GM19372 (cell line): ENCODE data around the gene GNGT1.
"Not testable (repeated sequence)": the region's sequence is repeated elsewhere in the genome, so short reads cannot be mapped to it uniquely, and the experiment has no call there.

Source experiments
- ATAC-seq: cut with Tn5 transposase; IDR thresholded peaks from one replicate; pipeline ENCODE4 v1.9.1; 2021; ENCODE audit warnings: mild to moderate bottlenecking, low read depth, moderate library complexity; ENCODE audit not compliant: unreplicated experiment

Gene GNGT1

DNA sequence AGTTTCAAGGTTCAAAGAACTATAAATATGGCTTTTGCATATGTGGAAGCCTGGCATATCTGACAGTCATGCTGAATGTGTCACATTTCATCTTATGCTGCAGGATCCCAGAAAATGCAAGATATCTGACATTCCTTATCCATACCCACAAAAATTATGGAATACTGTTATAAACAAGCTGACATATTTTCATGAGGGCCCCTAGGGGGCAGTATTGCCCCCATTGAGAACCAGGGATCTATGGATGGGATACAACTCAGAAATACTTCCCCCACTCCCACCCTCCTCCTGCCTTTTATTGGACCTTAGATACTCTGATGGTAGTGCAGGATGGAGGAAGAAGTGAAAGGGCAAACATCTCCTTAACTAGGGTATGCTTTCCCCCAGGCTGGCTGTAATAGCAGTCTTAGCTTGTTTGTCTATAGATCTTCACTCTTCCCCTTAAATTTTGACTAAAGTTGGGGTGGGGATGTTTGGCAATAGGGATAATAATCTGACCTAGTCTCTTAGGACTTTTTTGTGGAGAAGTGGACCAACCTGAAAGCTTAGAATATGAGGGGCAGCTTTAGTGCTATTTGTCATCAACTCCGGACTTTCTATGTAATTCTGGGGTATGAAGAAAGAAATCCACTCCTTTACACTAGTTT, 3.5 kb upstream of the GNGT1 start:
- ATAC-seq = no peak

DNA sequence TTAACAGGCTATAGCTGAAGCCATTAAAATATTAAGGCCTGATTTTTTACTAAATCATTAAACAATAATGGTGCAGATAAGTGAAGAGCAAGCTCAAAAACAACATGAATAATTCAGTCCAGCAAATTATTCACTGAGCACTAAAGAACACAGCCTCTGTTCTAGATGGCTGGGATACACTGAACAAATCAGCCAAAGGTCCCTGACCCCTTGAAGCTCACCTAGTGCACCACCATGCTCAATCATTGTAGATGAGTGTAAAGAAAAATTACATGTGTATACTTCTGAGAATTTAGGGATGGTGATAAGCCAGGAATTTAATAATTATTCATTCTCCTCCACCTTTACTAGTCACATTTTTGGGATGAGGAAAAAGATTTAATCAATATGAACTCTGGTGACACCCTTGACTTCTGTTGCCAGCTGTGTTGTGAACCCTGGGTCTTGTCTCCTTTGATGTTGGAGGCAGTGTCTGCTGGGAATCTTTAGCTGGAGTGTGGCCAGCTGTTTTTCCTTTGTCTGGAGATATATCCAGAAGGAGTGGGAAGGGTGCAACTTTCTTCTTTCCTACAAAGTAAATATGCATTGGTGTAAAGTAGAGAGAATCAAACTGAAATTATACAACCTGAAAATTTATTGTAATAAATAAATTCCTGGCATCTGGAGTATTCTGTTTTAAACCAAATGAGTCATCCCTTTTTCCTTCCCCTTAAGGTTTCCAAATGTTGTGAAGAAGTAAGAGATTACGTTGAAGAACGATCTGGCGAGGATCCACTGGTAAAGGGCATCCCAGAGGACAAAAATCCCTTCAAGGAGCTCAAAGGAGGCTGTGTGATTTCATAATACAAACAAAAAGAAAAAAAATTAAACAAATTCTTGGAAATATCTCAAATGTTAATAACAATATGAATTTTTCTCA, 4.0 kb downstream of the GNGT1 start:
- no peak for ATAC-seq

DNA sequence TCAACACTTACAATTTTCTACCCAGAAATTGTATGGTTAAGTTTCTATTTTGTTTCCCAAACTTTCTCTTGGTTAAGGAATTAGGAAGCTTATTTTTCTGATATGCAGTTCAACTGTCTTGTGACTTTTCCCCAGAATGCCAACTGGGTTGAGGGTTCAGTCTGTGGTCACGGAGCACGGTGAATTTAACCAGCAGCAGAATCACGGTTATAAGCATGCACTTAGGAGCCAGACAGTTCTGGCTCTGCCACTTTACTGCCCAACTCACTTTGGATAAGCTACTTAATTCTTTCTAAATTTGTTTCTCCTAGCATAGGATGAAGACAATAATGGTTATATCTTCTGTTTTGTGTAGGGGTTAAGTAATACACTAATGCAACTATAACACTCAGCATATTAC, 4.9 kb downstream of the GNGT1 start:
- not testable (repeated sequence) for ATAC-seq

DNA sequence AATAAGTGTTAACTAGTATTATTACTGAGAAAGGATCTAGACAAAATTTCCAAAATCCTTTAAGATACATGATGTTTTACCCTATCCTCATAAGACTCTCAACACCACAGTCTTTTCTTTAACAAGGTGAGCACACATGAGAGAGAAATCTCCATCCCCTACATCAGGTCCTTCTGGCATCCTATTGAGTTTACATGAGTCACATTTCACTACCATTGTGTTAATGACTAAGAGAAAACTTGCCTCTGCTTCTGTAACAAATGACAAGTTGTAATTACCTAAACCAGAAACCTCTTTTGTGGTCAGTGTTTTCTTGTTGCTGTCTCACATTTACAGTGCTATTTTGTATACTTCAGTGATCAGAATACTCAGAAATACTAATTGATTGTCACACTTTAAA, 5.3 kb downstream of the GNGT1 start:
- not testable (repeated sequence) for ATAC-seq

DNA sequence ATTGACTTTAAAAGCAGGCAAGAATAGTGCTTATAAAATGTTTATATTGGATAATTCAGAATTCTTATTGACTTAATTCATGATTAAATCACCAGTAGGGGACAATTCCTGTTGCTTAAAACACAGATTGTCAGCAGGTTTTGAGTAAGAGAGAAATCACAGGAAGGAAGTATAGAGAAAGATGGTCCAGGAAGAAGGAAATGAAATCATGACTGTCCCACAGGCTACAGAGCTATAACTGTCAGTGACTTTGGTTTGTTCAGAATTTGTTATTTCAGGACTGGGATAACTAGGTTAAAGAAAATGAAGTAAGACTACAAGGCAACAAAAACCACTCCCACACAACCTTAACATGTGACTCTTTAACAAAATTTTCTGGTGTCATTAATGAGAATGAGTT, 6.8 kb downstream of the GNGT1 start:
- ATAC-seq = no peak

DNA sequence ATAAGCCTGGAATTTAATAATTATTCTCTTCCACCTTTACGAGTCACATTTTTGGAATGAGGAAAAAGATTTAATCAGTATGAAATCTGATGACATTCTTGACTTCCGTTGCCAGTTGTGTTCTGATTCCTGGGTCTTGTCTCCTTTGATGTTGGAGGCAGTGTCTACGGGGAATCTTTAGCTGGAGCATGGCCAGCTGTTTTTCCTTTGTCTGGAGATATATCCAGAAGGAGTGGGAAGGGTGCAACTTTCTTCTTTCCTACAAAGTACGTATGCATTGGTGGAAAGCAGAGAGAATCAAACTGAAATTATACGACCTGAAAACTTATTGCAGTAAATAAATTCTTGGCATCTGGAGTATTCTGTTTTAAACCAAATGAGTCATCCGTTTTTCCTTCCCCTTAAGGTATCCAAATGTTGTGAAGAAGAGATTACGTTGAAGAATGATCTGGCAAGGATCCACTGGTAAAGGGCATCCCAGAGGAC, 8.3 kb downstream of the GNGT1 start:
- ATAC-seq = no peak

DNA sequence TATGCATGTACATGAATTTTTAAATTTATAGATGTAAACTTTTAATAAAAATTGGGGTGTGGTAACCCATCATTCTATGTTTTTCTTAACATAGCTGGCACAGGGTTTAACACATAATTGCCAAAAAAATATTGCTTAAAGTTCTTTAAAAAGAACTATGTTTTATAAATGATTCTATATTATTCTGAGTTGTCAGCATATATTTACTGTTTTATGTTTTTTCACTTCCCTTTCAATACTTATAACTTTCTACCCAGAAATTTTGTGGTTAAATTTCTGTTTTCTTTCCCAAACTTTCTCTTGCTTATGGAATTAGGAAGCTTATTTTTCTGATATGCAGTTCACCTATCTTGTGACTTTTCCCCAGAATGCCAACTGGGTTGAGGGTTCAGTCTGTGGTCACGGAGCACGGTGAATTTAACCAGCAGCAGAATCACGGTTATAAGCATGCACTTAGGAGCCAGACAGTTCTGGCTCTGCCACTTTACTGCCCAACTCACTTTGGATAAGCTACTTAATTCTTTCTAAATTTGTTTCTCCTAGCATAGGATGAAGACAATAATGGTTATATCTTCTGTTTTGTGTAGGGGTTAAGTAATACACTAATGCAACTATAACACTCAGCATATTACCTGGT, 9.0 kb downstream of the GNGT1 start:
- not testable (repeated sequence) for ATAC-seq

DNA sequence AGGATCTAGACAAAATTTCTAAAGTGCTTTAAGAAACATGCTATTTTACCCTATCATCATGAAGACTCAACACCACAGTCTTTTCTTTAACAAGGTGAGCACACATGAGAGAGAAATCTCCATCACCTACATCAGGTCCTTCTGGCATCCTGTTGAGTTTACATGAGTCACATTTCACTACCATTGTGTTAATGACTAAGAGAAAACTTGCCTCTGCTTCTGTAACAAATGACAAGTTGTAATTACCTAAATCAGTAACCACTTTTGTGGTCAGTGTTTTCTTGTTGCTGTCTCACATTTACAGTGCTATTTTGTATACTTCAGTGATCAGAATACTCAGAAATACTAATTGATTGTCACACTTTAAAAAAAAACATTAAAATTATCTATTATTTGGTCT, 9.5 kb downstream of the GNGT1 start:
- ATAC-seq = not testable (repeated sequence)

DNA sequence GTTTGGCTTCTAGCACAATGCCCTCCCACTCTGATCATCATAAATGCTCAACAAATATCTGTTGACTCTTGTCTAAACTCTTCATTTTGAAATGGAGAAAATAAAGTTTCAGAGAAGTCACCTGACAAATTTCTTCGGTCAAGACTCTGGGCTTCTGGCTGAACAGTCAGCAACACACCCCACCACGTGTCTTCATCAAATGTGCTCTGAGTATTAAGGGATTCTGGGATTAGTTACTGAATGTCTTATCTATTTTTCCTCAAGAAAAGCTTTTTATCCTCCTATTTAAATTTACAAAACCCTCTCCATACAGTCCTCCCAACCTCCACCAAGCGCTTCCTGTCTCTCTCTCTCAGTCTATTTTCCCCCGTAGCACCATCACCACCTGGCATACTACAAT, 9.9 kb downstream of the GNGT1 start:
- not testable (repeated sequence) for ATAC-seq

DNA sequence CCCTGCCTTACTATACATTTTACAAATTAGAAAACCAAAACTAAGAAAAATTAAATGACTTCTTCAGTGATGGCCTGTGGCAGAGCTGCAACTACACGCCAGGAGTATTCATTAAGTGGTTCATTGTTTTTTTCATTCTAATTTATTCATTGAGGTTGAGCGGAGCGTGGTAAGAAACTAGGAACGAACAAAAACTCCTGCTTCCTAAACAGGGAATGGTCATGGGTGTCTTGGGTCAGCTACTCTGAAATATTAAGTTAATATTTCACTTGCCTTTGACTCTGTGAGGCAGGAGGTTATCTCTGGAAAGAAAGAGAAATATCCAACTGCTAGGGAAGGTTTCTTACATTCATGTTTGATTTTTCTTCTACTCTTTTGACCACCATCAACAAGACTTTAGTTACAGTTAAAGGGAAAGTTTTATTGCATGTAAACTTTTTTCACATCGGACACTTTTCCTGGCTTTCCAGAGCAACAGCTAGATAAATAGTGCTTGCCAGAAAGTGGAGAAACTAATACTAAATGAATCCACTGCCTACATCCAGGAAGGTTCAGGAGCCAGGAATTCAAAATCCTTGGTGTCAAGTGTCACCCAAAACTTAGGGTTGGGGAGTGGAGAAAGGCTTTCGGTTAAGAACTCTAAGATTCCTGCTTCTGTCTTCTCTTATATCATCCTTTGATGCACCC, 14.3 kb downstream of the GNGT1 start:
- ATAC-seq = no peak

DNA sequence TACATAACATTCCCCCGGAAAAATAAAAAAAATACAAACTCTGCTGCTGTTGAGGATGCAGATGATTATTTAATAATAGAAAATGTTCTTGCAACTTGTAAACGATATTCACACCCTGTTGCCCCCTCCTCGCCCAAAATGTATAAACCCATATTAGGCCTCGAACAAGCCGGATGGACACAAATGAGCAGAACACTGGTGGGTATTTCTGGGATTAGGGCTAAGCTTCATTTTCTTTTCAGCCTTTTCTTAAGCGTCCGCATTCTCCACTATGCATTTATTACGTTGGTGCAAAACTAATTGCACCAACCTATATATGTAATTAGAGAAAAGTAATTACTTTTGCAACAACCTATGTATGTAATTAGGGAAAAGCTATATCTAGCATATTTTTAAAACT, 14.8 kb downstream of the GNGT1 start:
- no peak for ATAC-seq

DNA sequence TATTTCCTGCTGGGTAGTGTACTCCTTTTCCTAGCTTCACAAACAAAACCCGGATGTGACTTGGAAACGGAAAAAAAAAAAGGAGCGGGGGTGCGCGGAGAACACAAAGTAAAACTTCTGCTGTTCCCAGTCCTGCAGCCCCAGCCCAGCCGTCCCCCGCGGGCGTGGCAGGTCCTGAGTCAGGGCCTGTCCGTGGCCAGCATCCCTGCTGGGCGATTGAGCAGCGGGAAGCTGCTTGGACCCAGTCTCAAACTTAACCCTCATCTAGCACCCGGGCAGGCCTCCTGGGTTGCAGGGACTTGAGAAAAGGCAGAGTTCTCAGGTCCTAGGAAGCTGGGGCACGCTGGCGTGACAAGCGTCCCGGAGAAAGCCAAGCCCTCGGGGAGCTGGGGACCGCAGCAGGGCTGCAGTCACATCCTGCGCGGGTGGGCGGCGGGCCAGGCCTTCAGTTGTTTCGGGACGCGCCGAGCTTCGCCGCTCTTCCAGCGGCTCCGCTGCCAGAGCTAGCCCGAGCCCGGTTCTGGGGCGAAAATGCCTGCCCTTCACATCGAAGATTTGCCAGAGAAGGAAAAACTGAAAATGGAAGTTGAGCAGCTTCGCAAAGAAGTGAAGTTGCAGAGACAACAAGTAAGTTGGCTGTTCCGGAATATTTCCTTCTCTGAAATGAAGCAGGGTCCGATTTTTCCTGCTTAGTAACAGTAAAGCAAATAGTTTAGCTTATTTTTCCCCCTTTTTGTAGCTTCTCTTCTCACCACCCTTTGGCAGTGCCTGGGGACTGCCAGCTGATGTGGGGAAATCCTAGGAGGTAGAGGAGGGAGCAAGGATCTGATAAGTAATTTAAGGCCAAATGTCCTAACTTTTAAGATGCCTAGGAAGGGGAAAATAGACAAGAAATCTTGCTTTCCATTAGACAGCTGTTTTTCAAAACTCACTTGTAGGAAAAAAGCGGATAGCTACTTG, 15.5 kb downstream of the GNGT1 start, which contains the start of gene GNG11:
Gene GNG11 (plus strand): TSS at position 129 of the 960 bp plus-strand sequence. CDS start 403 bp downstream, at position 532.
- ATAC-seq = peak; percentile 96

DNA sequence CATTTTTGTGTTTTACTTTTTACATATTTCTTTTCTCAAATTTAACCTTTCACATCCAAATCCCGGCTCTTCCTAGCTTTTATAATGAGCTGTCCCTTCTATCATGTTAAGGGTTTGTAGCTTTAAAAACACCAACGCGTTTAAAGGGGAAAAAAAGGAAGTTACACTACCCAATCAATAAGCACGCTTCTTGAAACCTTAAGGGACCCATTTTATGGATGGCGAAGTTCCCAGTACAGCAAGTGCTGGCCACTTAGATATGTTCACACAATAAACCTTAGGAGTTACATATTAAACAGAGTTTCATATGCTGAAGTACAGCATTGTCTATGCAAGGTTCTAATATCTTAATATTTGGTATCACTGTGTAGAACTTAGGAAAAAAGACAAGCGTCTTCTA, 16.9 kb downstream of the GNGT1 start:
- no peak for ATAC-seq

DNA sequence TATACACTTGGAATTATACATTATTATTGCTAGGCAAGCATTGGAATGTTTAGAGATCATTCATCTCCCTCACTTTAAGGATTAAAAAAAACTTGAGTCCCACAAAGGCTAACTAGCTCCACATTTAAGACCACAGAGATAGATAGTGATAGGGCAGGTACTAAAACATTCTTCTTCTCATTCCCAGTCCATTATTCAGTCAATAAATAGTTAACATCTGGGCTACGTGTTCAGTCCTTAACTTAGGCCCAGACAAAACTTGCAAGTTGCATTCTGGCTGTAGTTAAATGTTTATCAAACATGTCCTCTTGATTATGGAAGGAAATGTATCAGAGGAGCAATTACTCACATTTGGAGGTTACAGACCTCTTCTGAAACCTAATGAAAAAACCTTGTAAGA, 17.6 kb downstream of the GNGT1 start:
- no peak for ATAC-seq

DNA sequence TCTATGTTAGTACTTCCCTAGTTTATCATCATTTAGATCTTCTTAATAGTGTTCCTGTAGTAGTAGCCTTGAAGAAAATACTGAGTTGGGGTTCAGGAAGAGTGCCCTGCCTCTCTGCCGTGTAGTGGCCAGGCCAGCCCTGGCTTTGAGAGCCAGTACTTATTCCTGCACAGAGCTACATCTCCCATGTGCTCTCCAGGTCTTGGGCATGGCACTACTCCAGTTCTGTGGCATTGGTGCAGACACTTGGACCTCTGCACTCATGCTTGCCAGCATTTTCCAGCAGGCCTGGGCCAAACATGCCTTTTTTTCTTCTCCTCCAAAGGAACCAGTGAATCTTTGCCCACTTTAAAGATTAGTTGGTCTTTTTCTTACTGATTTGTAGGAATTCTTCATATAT, 20.4 kb downstream of the GNGT1 start:
- ATAC-seq = no peak

DNA sequence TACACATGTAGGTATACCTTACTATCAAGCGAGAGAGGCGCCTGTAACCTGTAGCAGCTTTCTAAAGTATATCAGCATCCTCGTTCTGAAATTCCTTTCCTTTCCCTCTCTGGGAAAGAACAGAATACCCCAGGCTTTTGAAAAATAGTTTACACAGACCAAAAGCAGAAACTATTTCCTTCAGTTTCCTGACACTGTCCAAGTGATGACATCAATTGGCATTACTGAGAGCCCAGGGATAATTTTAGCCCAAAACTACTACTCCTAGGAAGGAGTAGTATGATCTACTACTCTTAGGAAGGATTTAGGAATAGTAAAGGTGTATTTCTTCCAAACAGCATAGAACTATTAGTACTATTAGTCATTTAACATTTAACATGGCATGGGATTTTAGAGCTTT, 21.2 kb downstream of the GNGT1 start:
- ATAC-seq = no peak

DNA sequence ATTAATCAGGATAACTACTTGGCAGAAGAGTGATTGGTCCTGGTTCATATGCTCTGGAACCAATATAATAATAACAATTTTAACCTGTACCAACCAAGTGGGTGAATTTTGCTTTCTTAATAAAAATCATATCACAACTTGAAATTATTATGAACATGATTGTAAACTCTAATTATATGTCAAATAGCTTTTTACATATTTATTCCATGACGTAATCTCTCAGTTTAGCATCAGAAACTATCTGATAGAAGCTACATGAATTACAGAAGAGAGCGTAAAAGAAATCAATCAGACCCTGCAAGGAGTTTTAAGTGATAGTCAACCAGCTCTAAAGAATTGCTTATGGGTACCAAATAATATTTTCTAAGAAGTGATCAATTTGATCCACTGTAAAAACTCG, 25.3 kb downstream of the GNGT1 start:
- no peak for ATAC-seq

DNA sequence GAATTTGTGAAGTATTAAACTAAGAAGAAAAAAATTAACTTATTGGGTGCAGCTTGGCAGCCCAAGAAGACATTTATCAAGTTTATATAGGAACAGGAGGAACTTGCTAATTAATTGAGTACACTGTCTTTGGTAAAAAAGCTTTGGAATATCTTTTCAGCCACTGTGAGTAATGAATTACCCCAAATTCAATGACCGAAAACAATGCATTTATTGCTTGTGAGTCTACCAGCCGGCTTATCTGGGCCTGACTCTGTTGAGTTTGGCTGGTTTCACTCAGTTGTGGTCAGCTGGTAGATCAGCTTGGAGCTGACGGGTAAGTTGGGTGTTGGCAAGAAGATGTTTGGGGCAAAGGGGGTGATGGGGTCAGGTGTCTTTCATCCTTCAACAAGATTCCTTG, 26.8 kb downstream of the GNGT1 start:
- no peak for ATAC-seq

DNA sequence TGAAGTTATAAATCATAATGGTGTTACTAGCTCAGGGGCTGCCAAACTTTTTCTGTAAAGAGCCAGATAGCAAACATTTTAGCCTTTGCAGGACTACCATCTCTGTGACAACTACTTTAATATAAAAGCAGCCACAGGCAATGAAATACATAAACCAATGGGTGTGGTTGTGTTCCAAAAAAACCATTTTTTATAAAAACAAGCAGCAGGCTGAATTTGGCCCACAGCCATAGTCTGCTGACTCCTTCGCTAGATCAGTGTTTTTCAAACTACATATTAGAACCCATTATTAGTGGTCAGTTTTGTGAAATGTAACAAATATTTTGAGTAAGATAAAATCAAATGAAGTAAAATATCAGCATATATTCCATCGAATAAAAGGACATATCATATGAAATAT, 28.7 kb downstream of the GNGT1 start:
- no peak for ATAC-seq

DNA sequence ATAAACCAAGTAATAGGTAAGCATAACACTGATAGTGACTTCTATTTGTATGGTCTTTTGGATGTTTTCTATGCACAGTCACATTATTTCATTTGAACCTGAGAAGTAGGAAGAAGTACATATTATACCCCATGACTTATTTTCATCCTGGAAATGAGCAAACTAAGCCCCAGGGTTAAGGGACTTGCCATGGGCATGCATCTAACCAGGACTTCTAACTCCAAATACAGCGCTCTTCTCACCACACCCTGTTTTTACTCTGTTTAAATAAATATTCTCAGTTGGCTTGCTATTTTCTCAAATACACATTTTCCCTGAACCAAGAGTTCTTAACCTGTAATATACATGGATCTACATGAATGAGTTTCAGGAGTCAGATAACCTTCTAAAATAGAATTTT, 31.5 kb downstream of the GNGT1 start:
- no peak for ATAC-seq
